ENCODE measurements around the gene FAM162A.
A peak's percentile ranks its signal among the peaks of the same experiment; 100 is the strongest.

Gene FAM162A

DNA sequence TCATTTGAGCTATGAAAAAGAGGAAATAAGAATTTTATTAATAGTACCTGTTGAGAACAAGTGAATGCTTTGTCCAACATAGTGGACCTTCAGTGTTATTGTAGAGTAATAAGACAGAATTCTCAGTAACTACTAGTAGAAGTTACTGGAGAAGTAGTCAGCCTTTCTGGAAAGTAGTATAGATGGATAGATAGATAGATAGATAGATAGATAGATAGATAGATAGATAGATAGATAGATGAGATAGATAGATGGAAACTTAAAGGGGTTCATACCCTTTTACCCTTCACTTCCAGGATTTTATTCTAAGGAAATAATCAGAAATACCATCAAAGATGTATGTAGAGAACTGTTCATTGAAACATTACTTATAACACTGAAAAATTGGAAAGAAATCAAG is 5.2 kb downstream of the FAM162A start:
- DNase-seq, result no peak

DNA sequence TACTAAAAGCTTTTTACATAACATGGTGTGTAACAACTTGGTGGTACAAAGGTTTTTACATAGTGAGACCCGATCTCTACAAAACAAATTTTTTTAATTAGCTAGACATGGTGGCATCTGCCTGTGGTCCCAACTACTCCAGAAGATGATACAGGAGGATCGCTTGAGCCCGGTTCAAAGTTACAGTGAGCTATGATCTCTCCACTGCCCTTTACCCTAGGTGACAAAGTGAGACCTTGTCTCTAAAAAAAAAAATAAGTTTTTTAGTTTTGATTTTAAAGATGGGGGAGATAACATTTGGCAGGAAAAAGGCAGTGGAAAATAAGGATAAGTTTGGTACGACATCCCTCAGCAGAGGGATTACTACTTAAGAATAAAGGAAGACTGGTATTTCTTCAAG is 5.9 kb downstream of the FAM162A start:
- DNase-seq, result no peak

DNA sequence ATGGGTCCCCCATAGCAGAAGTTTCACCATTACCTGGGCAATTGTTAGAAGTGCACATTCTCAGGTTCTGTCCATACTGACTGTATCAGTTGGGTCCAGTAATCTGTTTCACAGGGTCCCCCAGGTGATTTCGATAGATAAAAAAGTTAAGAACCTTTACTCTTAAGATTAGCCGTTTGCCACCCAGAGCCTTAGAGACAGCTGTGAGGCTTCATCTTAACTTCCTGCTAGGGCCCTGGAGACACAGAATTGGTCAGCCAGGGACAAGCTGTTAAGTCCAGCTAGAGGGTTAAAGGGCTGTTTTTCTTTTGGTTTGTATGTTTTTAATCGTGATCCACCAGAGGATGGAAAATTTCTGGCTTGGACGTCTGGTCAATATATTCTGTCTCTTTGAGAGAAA is 6.7 kb downstream of the FAM162A start:
- no peak for DNase-seq

DNA sequence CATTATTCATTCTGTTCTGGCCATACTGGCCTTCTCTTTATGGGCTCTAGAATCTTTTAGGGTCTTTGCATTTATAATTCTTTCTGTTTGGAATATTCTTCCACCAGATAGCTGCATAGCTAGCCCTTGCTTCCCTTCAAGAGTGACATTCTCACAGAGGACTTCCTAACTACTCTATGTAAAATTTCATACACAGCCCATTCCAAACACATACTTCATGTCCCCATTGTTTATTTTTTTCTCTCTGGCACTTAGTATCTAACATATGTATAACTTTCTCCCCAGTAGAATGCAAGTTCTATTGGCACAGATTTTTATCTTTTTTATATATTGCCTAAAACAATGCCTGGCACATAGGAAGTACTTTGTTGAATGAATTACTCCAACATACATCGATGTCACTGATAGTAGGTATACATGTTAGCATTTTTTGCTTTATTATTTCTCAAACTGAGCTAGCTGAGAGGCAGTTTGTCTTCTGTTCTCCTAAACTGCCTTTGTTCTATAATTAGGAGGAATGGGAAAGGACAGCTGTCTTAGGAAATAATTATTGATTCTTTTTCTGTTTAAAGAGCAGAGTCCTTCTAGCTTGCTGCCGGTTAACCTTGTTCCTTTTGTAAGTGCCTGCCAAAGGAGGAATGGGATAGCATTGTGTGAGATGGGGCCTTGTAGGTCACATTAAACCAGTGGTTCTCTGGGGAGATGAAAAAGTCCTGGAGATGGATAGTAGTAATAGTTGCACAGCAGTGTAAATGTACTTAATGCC is 7.9 kb downstream of the FAM162A start:
- no peak for DNase-seq

DNA sequence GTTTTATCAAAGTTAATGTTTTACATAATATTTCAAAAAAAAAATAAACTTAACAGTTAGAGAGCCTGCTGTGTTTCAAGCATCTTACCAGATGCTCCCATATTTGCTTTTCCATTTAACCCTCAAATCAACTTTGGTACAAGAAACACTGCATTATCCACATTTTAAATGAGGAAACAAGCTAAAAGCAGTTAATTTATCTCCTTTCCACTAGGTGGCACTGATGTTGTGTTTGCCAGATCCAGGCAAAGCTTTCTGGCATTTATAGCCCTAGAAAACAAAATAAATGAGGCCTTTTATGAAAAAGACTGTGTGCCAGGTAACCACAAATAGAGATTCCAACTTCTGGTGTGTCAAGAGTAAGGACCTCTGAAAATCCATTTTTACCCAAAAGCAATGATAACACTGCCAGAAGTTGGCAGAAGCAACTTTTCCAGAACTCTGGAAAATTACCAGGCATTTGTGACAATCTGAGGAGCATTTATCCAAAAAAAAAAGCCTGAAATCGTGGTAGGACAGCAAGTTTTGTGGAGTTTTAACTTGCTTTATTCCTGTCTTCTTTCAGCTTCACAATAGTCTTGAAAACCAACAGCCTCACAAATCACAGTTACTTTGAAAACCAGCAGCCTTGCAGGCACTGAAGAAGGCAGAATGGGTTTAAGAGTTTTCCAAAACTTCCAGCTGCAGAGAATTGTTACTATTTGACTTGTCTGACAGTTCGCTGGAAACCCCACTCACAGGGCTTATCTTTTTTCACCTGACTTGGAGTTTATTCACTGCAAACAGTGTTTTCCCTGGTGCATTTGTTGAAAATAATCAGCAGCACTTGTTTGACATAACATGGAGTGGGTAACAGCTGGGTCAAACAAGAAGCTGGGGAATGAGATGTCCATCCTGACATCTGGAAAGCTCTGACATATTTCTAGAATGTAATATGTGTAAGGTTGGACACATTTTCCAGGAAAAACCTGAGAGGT is 9.2 kb downstream of the FAM162A start:
- peak; percentile 62 for DNase-seq

DNA sequence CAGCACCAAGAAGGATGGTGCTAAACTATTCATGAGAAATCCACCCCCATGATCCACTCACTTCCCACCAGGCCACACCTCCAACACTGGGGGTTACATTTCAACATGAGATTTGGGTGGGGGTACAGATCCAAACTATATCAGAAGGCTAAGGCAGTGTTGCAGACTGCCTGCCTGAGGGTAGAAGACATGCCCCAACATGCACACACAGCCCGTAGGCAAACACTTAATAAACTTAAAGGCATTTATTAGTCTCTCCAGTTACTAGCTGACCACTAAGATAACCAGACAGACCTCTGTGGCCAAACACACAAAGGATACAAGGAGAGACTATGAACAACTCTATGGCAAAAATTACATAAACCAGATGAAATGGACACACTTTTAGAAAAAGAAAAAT is 10.2 kb downstream of the FAM162A start:
- DNase-seq, result no peak

DNA sequence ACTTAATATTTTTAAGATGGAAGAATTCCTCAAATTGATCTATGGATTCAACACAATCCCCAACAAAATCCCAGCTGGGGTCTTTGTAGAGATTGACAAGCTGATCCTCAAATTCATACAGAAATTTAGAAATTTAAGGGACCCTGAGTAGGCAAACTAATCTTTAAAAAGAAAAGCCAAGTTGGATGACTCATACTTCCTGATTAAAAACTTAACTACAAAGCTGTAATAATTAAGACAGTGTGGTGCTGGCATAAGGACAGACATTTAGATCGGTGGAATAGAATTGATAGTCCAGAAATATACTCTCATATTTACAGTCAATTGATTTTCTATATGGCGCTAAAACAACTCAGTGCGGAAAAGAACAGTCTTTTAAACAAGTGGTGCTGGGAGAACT is 11.6 kb downstream of the FAM162A start:
- no peak for DNase-seq

DNA sequence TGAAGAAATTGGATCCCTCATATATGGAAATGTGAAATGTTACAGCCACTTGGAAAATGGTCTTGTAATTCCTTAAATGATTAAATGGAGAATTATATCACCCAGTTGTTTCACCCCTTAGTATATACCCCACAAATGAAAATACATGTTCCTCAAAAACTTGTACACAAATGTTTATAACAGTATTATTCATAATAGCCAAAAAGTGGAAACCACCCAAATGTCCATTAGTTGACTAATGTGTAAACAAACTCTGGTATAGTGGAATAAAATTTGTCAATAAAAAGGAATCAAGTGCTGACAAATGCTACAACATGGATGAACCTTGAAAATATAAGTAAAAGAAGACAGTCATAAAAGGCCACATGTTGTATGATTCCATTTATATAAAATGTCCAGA is 12.5 kb downstream of the FAM162A start:
- no peak for DNase-seq

DNA sequence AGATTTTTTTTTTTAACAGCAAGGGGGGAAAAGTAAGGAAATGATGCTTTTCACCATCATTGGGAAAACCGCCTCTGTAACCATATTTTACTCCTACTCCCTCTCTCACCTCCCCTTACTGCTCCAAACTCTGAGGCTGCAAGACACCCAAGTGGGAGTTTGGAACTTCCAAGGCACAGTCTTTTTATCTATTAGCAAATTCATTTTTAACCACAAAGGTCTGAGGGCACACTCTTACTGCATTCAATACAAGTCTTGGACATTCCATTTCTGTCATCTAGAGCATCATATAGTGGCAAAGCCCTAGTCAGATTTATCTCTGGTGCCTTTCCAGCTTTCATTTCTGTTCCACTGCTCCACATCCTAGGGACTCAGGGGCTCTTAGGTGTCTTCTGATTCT is 13.2 kb downstream of the FAM162A start:
- no peak for DNase-seq

DNA sequence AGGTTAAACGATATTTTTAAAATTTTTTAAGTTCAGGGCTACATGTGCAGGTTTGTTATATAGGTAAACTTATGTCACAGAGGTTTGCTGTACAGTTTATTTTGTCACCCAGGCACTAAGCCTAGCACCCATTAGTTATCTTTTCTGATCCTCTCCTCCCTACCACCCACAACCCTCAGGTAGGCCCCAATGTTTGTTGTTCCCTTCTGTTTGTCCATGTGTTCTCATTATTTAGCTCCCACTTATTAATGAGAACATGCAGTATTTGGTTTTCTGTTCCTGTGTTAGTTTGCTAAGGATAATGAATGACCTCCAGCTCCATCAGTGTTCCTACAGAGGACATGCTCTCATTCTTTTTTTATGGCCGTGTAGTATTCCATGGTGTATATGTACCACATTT is 14.9 kb downstream of the FAM162A start:
- DNase-seq, result no peak

DNA sequence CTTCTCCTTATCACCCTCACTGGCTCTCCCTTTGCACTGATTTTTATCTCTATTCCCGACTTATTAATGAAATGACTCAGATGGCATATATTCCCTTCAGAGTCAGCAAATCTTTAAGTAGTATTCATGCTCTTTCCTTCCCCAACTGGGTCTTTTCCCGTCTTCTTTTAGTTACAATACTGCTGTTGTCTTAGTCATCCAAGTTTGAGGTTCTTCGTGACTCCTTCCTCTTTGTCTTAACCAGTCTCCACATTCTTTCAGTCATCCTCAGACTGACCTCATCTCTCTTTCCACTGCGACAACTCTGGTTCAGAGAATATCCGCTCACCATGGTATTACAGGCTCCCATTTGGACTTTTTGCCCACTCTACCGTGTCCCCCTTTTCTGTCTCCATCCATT is 19.5 kb downstream of the FAM162A start:
- DNase-seq, result no peak

DNA sequence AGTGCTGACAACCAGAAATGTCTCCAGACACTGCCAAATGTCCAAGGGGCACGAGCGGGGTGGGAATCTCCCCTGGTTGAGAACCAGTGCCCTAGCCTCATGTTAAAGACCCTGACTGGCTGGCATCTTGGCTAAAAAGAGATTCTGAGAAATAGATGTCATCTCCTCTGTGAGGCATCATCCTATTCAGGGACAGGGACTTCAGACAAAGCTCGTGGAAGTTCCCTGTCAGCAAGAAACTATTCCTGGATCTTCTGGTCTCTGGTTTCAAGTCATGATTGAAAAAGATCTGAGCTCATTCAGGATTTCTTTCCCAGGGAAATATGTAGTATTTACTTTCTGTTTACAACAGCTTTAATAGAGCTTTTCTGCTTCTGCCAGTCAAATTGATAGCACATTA is 21.0 kb downstream of the FAM162A start:
- DNase-seq, result no peak

DNA sequence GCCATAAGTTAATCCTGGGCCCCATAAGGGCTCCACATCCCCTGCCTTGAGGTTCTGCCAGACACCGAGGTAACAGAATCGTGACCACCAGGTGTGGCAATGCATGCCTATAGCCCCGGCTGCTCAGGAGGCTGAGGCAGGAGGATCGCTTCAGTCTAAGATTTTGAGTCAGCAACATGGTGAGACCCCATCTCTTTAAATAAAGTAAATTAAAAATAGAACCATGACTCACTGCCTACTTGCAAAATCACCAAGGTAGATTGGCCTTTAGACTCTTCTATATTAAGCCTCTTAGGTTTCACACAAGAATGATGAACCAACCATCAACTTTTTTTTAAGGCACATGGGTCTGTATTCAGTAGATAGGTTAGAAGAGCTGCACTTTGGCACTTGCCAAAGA is 22.2 kb downstream of the FAM162A start:
- DNase-seq, result no peak

DNA sequence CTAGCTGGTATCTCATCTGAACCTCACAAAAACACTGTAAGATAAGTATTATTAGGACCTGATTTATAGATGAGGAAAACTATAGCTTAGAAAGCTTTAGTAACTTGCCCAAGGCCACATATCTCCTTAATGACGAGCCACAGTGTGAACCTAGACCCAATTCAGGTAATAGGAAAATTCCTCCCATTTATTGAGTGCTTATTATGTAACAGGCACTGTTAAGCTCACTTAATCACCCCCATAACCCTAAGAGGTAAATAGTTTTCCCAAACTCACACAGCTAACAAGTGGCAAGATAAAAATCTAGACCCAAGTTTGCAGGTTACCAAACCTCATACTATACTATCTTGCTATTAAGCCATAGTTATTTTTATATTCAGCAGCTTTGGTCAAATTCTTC is 24.0 kb downstream of the FAM162A start:
- DNase-seq, result no peak

DNA sequence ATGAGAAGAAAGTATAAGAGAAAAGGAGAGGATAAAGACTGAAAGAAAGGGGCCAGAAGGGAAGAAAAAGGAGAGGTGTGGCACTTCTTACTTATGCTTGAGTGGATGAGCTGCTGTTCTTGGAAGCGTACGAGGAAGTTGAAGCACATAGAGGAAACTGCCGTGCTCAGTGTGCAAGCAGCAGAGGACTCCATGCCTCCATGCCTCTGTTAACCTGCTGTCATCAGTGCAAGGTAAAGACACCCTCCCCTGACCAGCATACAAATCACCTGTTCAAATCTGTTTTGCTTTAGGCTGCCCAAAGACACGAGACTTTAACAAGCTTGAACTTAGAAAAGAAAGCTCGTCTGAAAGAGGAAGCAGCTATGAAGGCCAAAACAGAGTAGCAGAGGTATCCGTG is 25.5 kb downstream of the FAM162A start:
- DNase-seq, result no peak

DNA sequence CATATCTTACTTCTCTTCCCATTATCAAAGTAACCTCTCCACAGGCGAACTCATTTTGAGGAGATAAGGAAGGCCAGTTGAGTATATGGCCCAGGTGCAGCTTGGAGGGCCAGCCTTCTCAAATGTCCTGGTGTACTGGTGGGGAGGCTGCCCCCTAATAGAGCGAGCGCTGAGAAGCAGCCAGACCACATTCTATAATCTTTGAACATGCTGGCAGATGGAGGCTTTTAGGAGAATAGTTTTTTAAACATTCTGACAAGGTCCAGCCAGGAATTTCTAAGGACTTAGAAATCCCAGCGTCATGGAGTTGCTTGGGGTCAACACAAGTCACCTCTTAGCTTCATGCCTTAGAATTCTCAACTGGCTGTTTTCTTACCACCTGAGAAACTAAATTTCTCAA is 26.1 kb downstream of the FAM162A start:
- no peak for DNase-seq

DNA sequence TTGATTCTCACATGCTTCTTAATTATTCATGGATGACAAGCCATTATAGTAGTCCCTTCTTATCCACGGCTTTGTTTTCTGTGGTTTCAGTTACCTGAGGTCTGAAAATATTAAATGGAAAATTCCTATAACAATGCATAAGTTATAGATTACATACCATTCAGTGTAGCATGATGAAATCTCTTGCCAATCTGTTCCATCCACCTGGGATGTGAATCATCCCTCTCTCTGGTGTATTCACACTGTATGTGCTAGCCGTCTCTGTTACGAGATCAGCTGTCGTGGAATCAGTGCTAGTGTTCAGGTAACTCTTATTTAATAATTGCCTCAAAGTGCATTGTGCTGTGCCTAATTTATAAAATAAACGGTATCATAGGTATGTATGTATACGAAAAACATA is 26.7 kb downstream of the FAM162A start:
- DNase-seq, result no peak

DNA sequence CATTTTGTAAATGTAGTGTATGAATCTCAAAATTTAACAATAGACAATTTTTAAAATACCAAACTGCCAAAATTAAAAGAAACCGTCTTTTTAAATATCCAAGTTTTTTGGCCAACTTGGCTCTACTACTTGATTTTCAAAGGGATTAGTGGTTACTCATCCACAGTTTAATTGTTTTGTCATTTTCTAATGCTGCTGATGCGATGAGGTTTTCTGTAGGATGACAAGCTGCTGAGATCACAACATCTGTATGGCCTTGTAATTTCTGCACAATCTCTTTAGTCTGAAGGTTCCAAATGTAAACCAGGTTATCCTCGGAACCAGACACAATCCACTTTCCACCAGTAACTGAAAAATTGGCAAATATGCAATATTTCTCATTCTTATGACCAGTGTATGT is 30.4 kb downstream of the FAM162A start:
- DNase-seq, result no peak

DNA sequence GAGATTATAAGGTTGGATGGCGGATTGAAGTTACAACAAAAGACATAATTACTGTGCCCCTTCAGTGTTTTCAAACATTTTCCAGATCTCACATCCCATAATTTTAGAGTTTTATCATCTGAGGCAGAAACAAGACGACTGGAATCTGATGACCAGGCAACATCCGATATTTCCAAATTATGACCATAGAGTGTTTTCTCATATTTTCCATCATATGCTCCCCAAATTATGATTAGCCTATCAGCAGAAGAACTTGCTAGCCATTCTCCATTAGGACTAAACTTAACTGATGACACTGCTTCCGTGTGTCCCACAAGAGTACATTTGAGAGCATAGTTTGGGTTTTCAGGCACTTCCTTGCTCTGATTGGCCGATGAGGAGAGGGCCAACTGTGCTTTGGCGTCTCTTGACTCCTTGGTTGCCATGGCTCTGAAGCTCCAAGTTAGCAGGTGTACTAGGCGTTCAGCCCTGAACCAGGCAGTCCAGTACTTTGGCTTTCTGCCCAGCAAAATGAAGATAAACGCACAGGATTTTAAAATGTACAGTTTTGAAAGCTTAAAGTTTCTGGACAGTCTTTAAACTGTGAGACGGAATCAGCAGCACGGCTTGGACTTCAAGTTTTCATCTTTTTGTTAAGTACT is 31.2 kb downstream of the FAM162A start:
- peak; percentile 73 for DNase-seq

DNA sequence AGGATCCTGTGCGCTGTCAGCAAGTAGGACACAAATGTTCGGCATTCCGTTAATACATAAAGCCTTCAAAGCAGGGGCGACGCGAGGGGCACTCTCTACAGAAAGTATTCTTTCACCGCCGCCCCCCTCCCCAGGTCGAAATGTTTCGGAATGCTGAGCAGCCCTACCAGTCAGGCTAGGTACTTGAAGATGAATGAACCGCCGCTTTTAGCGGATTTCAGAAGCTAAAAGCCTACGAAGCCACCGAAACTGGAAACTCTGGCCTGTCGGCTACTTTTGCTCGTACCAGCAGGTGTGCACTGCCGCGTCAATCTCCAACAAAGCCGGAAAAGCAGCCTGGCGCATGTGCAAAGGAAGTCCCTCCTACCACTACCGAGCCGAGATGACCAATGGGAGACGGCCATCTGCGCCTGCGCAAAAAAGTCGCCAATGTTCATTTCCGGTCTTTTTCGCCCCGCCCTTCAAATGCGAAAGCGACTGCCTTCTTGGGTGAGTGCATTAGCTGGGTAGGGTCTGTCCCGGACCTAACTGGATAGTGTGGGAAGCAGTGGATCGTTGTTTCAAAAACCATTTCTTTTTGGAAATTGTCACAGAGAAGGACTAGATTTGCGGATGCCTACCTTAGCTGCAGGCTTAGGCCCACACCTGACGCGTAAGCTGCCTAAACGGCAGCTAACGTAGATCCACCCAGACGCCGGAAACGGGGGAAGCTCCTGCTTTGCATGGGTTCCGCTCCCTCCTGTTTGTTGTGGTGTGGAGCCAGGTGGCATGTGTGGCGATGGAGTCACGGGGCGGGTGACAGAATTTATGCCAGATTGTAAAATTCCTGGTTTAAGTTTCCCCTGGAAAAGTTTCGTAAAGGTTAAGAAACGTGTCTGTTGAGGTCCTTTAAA is 32.0 kb downstream of the FAM162A start, which contains the start of gene WDR5B:
WDR5B (minus strand) TSS at position 301 of the 893 bp plus-strand sequence. CDS start 534 bp downstream, outside the sequence.
- DNase-seq, result peak; percentile 98

DNA sequence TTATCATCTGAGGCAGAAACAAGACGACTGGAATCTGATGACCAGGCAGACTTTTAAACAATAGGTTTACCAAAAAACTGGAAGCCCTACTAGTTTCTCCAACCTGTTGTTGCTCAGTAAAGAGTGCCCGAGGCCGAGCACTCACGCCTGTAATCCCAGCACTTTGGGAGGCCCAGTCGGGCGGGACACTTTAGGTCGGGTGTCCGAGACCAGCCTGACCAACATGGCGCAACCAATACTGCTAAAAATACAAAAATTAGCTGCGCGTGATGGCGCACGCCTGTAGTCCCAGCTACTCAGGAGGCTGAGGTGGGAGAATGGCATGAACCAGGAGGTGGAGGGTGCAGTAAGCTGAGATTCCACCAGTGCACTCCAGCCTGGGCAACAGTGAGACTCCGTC is 33.0 kb downstream of the FAM162A start:
- DNase-seq, result no peak

DNA sequence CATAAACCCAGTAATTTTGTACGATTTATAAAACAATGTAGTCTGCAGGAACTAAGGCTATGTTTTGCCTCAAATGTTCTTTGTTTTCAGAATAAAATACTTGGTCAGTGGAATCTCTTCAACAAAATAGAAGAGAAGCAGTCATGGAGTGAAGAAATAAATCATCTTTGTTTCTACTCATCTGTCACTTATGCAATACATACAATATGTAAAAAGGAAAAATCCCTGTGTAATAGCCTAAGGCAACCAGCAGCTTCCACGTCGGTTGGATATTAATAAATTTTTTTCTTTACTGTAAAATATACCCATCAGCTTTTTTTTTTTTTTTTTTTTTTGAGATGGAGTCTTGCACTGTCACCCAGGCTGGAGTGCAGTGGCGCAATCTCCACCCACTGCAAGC is 37.1 kb downstream of the FAM162A start:
- DNase-seq, result no peak

DNA sequence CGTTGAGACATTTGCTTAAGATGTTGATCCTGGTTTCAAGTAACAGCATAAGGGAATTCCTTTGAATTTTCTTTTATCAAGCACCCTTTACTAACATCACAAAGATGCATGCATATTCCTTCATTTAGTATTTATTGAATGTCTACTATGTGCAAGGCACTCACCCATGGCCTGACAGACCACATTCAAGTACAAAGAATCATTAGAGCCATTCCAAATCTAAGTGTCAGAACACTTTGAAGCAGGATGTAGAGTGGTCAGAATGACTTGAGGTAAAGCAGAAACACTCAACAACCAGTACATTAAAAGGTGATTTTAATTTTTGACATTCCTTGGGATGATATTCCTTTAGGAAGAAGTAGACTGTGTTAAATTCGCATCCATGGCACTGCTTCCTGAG is 37.9 kb downstream of the FAM162A start:
- DNase-seq, result no peak
